Keratinocyte (primary cell): ENCODE measurements around the gene ZDHHC22. TPM values are rescaled to one million over a fixed set of nuclear protein-coding genes. Genes with fewer than 3 reads are reported as not detected.

ENCODE experiments used
- DNase-seq: peaks from one replicate; pipeline ENCODE4 v3.0.0-alpha.2; 2011; ENCODE audit warnings: low read depth, missing footprints, low spot score
- FAIRE-seq: peaks from 2 replicates; lab custom pipeline; 2011; peaks lifted over from hg19 to GRCh38; lab: Jason Lieb, UNC
- H2AFZ ChIP-seq: 2 replicates; pipeline ENCODE4 v1.6.0; 2012; ENCODE audit warnings: low read length, control low read depth, inconsistent platforms; ENCODE audit not compliant: control insufficient read depth
- H3K27ac ChIP-seq: 2 replicates; pipeline ENCODE4 v1.5.1; 2011; ENCODE audit warnings: low read length; ENCODE audit not compliant: control insufficient read depth, insufficient read depth
- H3K27me3 ChIP-seq: 3 replicates; pipeline ENCODE4 v1.6.0; 2011; ENCODE audit warnings: low read length; ENCODE audit not compliant: control insufficient read depth, insufficient read depth; ENCODE audit errors: extremely low read depth
- H3K36me3 ChIP-seq, 2 experiments: 2 replicates in 1 of 2; 3 replicates in 1 of 2; pipeline ENCODE4 v1.5.1; 2011; ENCODE audit warnings: low read length in 2 of 2, mild to moderate bottlenecking in 1 of 2; ENCODE audit not compliant: control insufficient read depth in 2 of 2, insufficient read depth in 2 of 2; ENCODE audit errors: extremely low read depth in 1 of 2
- H3K4me1 ChIP-seq: 3 replicates; pipeline ENCODE4 v1.5.1; 2011; ENCODE audit warnings: low read length; ENCODE audit not compliant: control insufficient read depth, insufficient read depth; ENCODE audit errors: extremely low read depth
- H3K4me2 ChIP-seq: 3 replicates; pipeline ENCODE4 v1.6.0; 2011; ENCODE audit warnings: low read depth, low read length; ENCODE audit not compliant: control insufficient read depth, insufficient read depth; ENCODE audit errors: extremely low read depth
- H3K4me3 ChIP-seq, 3 experiments: fragments of 200-600 bp in 1 of 3; sonication (generic) in 1 of 3; 2 replicates in 2 of 3; 3 replicates in 1 of 3; pipeline ENCODE4 v1.5.1; 2011 to 2016; ENCODE audit warnings: low read length in 3 of 3, mild to moderate bottlenecking in 3 of 3, control low read depth in 2 of 3, inconsistent platforms in 1 of 3, low read depth in 1 of 3, mixed read lengths in 1 of 3, mixed run types in 1 of 3, moderate library complexity in 1 of 3; ENCODE audit not compliant: control insufficient read depth in 2 of 3, insufficient read depth in 2 of 3; ENCODE audit errors: extremely low read depth in 1 of 3
- H3K79me2 ChIP-seq: 2 replicates; pipeline ENCODE4 v1.6.0; 2012; ENCODE audit warnings: low read length; ENCODE audit not compliant: control insufficient read depth, insufficient read depth
- H3K9ac ChIP-seq: 3 replicates; pipeline ENCODE4 v1.6.0; 2011; ENCODE audit warnings: low read length; ENCODE audit not compliant: control insufficient read depth, insufficient read depth; ENCODE audit errors: extremely low read depth
- H3K9me1 ChIP-seq: 3 replicates; pipeline ENCODE4 v1.6.0; 2011; ENCODE audit warnings: low read length; ENCODE audit not compliant: control insufficient read depth, insufficient read depth; ENCODE audit errors: extremely low read depth
- H3K9me3 ChIP-seq: 2 replicates; pipeline ENCODE4 v1.5.1; 2012; ENCODE audit warnings: low read depth, low read length; ENCODE audit not compliant: control insufficient read depth
- H4K20me1 ChIP-seq: 3 replicates; pipeline ENCODE4 v1.6.0; 2011; ENCODE audit warnings: low read length; ENCODE audit not compliant: control insufficient read depth, insufficient read depth; ENCODE audit errors: extremely low read depth
- EZH2 ChIP-seq: IDR thresholded peaks from one replicate; pipeline ENCODE4 v1.6.1; 2012; ENCODE audit warnings: inconsistent platforms, mild to moderate bottlenecking, low read length, moderate library complexity
- dilution Hi-C: fragments of 300-500 bp; cut with MboI; formaldehyde crosslinking; loops from one replicate; pipeline ENCODE4 v1.7.0; 2020; ENCODE audit warnings: low sequenced_read_pairs; ENCODE audit not compliant: extremely low pct_ligation_motif_present
- polyA plus RNA-seq, 5 experiments: library from polyadenylated mRNA; depleted of rRNA in 3 of 5; stranded (reverse) in 3 of 5; stranded (forward) in 1 of 5; unstranded in 1 of 5; fragments of >200 nt; gene quantifications; 1 replicate in 1 of 5; 2 replicates in 3 of 5; 3 replicates in 1 of 5; pipeline versions ENCODE4 v1.2.1 to v1.2.3, GENCODE V29; 2011 to 2012; ENCODE audit warnings: missing spikeins in 2 of 5, low read depth in 1 of 5, low replicate concordance in 1 of 5
- TF ChIP-seq, protein P1 (sequence below), 3 experiments: IDR thresholded peaks in 1 of 3; conservative IDR thresholded peaks in 1 of 3; optimal IDR thresholded peaks in 1 of 3; 2 replicates in 2 of 3; 3 replicates in 1 of 3; pipeline versions ENCODE3 to v1.5.1; 2011; ENCODE audit warnings: low read length in 3 of 3, mild to moderate bottlenecking in 3 of 3, moderate library complexity in 2 of 3, control low read depth in 1 of 3, inconsistent platforms in 1 of 3; ENCODE audit not compliant: insufficient read depth in 2 of 3; ENCODE audit errors: extremely low read depth in 1 of 3

ZDHHC22 gene
- polyA plus RNA-seq, 1 donor (not counting 4 experiments of a cell fraction or from before 2014, with no cell fraction given), result not detected

DNA sequence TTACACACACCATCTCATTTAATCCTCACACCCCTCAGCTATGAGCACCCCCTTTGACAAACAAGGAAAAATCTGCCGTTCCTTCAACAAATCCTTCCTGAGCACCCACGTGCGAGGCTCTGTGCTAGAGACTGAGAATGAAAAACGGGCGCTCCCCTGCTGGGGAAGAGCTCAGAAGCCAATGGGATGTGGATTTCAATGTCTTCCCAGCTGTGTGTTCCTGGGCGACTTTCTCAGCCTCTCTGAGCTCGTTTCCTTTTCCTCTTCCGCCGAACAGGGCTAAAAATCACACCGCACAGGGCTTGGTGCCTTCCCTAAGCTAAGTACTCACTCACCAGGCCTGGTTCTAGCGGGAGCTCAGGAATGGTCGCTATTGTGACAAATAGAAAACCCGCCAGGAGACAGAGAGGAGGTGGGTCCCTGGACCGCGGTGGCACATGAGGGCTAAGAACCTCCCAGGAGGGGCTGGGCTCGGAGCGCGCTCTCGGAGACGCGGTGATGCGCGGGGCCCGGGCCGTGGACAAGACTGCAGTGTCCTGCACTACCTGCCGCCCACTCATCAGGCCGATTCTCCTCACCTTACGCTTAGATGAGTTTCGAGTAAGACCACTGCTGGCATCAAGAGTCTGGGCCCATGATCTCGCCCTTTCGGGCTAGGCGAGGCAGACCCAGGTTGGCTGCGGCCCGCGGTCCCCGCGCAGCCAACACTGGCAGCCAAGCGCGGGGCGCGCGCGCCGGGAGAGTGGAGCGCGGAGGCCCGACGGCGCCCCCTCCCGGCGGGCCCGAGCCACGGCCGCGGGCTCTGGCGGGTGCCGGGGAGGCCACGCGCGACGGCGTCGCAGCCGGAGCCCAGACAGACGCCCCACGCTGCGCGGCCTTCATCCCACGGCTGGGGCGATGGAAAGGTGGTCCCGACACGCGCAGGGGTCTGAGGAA lies 17.0 kb downstream of the ZDHHC22 start:
- Histone ChIP-seq H3K4me1 (peaks cover 39% of the 10 kb centered on the region), H2AFZ (peak overlapping the region; percentile 63), H3K36me3 (peaks cover 0 to 3% of the 10 kb centered on the region in 2 experiments), H3K79me2 (no peaks in the 10 kb centered on the region), H3K27ac (no peak overlapping the region), H3K4me3 (peak overlapping the region in 2 of 3 experiments; percentile 28 to 63), H4K20me1 (peaks cover 2% of the 10 kb centered on the region), H3K9me3 (no peaks in the 10 kb centered on the region), H3K27me3 (peaks cover 17% of the 10 kb centered on the region), H3K4me2 (peak overlapping the region; percentile 73), H3K9me1 (peaks cover 2% of the 10 kb centered on the region), H3K9ac (peak overlapping the region; percentile 31)
- dilution Hi-C loops, result no loop called here
- FAIRE-seq (no peak), DNase-seq (no peak)
- peak; percentile 10 for TF ChIP-seq EZH2
- TF ChIP-seq, protein P1, sequence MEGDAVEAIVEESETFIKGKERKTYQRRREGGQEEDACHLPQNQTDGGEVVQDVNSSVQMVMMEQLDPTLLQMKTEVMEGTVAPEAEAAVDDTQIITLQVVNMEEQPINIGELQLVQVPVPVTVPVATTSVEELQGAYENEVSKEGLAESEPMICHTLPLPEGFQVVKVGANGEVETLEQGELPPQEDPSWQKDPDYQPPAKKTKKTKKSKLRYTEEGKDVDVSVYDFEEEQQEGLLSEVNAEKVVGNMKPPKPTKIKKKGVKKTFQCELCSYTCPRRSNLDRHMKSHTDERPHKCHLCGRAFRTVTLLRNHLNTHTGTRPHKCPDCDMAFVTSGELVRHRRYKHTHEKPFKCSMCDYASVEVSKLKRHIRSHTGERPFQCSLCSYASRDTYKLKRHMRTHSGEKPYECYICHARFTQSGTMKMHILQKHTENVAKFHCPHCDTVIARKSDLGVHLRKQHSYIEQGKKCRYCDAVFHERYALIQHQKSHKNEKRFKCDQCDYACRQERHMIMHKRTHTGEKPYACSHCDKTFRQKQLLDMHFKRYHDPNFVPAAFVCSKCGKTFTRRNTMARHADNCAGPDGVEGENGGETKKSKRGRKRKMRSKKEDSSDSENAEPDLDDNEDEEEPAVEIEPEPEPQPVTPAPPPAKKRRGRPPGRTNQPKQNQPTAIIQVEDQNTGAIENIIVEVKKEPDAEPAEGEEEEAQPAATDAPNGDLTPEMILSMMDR (optimal IDR thresholded peaks at IDR 0.05 in 1 of 3, IDR thresholded peaks at IDR 0.05 in 1 of 3, conservative IDR thresholded peaks at IDR 0.05 in 1 of 3; ENCODE audit: extremely low read depth in 1 of 3, insufficient read depth in 2 of 3, low read length in 3 of 3), result peak in 2 of 3 experiments; percentile 17 to 64

GRCh38 chr14:77123381-77124325 lies 17.9 kb downstream of the ZDHHC22 start:
- H3K9me1 ChIP-seq, result peaks cover 2% of the 10 kb centered on the region
- H3K79me2 ChIP-seq, result no peaks in the 10 kb centered on the region
- DNase-seq, result peak; percentile 63
- H3K4me3 ChIP-seq, result peak overlapping the region in 1 of 3 experiments; percentile 25
- H3K4me2 ChIP-seq, result peak overlapping the region; percentile 73
- no peaks in the 10 kb centered on the region for H3K9me3 ChIP-seq
- TF ChIP-seq EZH2, result no peak
- TF ChIP-seq, protein P1 (optimal IDR thresholded peaks at IDR 0.05 in 1 of 3, IDR thresholded peaks at IDR 0.05 in 1 of 3, conservative IDR thresholded peaks at IDR 0.05 in 1 of 3; ENCODE audit: extremely low read depth in 1 of 3, insufficient read depth in 2 of 3, low read length in 3 of 3), result no peak
- peaks cover 2% of the 10 kb centered on the region for H4K20me1 ChIP-seq
- H3K27ac ChIP-seq, result no peak overlapping the region
- H3K9ac ChIP-seq, result no peak overlapping the region
- H3K27me3 ChIP-seq, result peaks cover 17% of the 10 kb centered on the region
- dilution Hi-C loops, result no loop called here
- peak; percentile 97 for FAIRE-seq
- H3K4me1 ChIP-seq, result peaks cover 37% of the 10 kb centered on the region
- no peak overlapping the region for H2AFZ ChIP-seq
- peaks cover 0 to 3% of the 10 kb centered on the region in 2 experiments for H3K36me3 ChIP-seq
